HK-2 (cell line): ENCODE data around the gene TRAPPC2B.
A peak's percentile ranks its signal among the peaks of the same experiment; 100 is the strongest.
"Not testable (repeated sequence)": the region's sequence is repeated elsewhere in the genome, so short reads cannot be mapped to it uniquely, and the experiment has no call there.

Source experiments
- DNase-seq: peaks from one replicate; pipeline ENCODE4 v3.0.0-alpha.2; 2018; ENCODE audit not compliant: unreplicated experiment

Gene TRAPPC2B

DNA sequence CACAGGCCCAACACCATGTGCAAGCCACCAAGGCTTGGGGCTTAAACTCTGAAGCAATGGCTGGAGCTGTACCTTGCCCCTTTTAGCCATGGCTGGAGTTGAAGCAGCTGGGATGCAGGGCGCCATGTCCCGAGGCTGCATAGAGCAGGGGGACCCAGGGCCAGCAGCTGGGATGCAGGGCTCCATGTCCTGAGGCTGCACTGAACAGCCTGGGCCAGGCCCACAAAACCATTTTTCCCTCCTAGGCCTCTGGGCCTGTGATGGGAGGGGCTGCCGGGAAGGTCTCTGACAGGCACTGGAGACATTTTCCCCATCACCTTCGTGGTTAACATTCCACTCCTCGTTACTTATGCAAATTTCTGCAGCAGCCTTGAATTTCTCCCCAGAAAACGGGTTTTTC is 10.8 kb downstream of the TRAPPC2B start:
- DNase-seq: no peak

DNA sequence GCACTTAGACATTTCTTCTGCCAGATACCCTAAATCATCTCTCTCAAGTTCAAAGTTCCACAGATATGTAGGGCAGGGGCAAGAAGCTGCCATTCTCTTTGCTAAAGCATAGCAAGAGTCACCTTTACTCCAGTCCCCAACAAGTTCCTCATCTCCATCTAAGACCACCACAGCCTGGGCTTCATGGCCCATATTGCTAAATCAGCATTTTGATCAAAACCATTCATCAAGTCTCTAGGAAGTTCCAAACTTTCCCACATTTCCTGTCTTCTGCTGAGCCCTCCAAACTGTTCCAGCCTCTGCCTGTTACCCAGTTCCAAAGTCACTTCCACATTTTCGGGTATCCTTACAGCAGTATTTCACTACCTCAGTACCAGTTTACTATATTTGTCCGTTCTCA is 11.3 kb downstream of the TRAPPC2B start:
- not testable (repeated sequence) for DNase-seq

DNA sequence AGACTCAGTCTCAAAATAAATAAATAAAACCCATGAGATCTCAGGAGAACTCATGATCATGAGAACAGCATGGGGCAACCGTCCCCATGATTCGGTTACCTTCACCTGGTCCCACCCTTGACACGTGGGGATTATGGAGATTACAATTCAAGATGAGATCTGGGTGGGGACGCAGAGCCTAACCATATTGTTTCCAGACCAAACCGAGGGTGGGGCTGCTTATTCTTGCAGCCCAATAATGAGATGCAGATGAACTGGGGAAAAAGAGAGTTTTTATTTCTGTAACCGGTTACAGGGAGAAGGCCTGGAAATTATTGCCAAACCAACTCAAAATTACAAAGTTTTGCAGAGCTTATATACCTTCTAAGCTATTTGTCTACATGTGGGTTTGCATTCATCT is 12.8 kb downstream of the TRAPPC2B start:
- no peak for DNase-seq

GRCh38 chr19:57377498-57378146 is 14.3 kb downstream of the TRAPPC2B start:
- no peak for DNase-seq

DNA sequence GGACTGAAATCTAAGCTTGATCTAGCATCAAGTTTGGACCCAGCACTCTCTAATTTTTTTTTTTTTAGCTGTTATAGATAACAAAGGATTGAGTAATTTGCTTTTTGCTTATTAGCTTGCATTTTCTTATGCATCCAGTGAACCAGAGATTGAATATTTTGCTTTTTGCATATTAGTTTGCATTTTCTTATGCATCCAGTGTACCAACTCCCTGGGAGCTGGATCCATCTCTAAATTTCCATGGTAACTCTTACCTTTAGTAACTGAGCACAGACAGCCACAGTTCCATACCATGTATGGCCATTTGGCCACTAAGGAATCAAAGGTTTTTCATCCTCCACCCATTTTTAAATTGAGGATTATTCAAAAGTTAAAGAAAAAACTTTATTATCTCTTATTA is 17.6 kb downstream of the TRAPPC2B start:
- no peak for DNase-seq

DNA sequence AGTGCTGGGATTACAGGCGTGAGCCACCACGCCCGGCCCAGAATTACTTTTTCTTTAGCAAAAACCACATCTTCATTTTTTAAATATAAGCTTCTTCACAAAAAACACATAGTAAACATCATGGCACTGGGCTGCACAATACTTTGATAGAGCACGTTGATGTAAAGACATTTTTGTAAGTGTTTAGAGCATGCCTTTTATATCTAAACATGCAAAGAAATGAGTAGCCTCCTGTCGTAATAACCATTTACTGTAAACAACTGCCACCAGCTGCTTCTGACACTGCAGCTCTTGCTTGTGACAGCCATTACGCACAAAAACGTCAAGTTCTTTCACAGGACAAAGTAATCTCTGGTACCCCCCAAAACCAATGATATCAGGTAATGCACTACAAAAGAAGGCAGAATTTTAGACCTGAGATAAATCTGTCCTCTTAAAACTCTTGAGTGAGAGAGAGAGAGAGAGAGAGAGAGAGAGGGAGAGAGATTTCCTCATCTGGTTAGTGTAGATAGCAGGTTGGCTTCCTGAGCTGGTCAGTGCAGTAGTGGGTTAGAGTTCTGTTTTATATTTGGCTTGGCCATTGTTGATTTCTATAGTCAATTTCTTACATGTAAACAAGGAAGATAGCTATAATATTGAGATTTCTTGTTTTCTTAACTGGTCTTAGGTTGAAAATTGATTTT is 19.6 kb downstream of the TRAPPC2B start:
- DNase-seq: no peak

DNA sequence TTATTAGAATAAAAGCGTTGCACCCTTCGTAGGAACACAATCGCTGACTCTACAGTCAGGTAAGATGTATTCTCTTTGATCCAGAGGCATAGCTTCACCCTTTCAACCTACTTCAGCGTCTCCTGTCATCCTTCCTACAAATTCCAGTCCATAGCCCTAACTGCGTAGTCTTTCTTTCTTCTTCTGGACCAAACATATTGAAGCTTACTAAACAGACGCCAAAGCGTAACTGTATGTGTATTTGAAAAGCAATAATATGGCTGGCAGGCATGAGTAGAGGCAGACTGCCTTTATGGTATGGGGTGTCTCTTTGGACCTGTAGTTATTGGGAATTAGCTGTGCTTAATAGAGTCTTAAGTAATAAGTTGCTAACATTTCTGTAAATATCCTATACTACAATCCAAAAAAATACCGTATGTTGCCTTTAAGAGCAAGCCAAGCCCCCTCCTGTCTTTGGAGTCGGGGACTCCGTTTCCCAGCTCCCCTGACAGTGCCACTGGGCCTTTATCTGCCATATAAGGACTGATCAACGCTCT is 25.9 kb downstream of the TRAPPC2B start:
- DNase-seq: no peak

DNA sequence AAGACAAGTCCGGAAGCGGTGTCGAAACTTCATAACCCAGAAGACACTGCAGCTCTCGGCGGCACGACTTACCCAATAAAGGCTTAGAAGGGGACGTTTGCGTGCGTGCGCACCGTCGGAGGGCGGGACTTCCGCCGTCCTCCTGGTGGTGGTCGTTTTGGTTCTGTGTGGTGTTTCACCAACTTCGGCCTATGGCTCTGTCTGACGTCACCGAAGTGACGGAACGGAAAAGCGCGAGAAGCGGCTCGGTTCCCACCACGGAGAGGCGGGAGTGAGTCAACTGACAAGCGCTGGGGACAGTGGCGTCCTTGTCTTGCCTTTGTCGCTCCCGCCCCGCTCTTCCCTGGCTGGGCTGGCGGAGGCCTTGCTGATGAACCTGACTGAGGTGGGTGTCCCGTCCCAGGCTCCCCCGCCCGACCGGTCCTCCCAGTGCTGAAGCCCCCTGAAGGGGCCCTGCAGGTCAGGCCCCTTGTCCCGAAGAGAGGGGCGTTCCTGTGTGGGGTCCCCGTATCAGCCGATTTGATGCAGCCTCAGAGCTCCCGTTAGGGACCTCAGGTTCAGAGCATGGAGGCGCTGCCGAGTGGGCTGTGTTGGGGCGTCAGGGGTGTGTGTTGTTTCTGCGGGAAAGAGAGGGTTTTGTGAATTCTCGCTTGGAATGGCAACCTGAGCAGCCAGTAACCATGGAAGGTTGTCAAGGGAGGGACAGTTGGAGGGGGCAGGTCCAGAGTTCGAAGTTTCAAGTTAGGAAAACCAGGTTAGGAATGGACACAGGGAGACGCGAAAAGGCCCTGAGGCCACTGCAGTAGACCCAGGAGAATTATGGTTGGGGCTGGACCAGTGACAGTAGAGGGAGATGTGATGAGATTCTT is 26.6 kb downstream of the TRAPPC2B start, which contains the start of gene ZNF548:
ZNF548 (plus strand) TSS at position 125 of the 869 bp plus-strand sequence; CDS start at position 371, 246 bp downstream.
- peak; percentile 98 for DNase-seq

DNA sequence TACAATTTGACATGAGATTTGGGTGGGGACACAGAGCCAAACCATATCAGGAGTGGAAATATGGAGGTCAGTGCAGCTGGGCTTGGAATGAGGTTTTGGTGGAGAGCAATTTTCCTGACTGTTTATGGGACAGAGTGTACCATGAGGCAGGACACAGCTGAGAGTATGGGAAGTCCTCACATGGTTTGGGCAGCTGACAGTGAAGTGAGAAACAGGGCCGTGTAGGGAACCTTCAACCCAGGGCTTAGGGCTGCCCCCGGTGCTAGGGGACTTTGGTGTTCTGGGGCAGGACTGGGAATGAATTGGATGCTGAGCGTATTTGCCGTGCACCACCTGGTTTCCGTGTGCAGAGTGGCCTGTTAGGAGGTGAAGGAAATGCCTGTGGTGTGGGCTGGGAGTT is 32.4 kb downstream of the TRAPPC2B start:
- no peak for DNase-seq

DNA sequence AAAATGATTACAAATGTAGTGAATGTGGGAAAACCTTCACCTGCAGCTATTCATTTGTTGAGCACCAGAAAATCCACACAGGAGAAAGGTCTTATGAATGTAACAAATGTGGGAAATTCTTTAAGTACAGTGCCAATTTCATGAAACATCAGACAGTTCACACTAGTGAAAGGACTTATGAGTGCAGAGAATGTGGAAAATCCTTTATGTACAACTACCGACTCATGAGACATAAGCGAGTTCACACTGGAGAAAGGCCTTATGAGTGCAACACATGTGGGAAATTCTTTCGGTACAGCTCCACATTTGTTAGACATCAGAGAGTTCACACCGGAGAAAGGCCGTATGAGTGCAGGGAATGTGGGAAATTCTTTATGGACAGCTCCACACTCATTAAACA is 35.5 kb downstream of the TRAPPC2B start:
- no peak for DNase-seq

DNA sequence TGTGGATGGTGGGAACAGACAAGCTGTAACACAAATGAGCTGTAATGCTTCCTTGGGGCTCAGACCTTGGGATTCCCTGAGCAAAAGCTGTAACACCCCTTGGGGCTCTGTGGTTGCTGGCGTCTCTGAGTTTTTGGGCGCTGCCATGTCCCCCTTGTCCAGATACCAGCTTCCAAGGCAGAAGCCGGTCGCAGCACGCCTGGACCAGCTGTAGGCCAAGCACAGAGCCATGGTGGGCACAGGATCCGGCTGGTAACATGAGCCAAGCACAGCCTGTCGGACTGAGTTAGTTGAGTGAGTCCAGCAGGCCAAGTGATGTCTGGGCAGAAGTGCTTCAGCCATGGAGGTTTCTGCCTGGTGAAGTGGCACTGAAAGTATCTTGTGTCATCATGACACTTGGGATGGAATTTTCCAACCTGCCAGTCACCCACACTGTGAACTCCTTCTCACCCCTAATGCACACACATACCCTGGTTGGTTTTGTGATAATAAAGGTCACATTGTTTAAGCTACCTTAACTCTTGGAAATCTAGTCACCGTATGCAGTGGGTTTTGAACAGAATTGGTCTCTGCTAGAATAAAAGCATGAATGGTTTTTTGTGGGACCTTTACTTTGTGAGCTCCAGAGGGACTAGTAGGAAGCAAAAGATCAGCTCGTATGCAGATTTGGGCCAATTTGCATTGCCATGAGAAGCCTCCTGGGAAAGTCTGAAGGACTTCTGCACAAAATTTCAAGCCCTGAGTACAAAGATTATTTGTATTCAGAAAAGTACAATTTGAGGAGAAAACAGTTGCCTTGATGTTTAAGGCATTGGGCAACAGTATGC is 40.6 kb downstream of the TRAPPC2B start:
- no peak for DNase-seq

DNA sequence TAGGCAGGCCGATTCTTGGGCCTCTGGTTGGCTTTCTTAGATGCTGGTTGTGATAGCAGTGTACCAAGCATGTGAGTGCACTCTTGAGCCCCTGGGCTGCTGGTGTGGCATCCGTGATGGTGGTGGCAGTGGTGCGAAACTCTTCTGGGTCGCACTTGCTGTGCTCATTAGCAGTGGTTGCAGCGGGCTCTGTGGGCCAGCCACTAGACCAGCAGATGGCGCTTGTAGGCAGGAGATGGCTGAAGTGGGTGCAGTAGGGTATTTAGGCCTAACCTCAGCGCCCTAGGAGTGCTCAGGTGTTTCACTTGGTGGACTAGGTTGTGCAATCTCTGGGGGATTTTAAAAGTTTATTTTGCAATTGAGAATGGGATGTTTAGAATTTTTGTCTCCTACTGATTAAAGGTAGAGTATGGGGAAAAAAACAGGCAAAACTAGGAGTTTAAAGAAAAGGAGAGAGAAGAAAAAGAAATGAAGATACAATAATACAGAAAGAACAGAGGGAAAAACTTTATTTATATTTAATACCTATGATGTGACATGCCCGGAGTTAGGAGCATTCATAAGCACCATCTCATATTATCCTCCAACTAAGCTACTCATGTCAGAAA is 43.3 kb downstream of the TRAPPC2B start:
- peak; percentile 55 for DNase-seq

GRCh38 chr19:57410877-57411671 is 47.7 kb downstream of the TRAPPC2B start, which contains the start of gene ZNF17:
Gene ZNF17 (plus strand): TSS chr19:57411161. CDS start chr19:57413616, 2,455 bp downstream.
- DNase-seq: peak; percentile 93
